ENCODE data around the gene MACROD2. TPM values are rescaled to one million over a fixed set of nuclear protein-coding genes. Genes with fewer than 3 reads are reported as not detected.

Gene MACROD2
- total and polyA plus RNA-seq, 2 donors (not counting 1 experiment from before 2014, with no cell fraction given): 5.3 to 6.7 TPM

DNA sequence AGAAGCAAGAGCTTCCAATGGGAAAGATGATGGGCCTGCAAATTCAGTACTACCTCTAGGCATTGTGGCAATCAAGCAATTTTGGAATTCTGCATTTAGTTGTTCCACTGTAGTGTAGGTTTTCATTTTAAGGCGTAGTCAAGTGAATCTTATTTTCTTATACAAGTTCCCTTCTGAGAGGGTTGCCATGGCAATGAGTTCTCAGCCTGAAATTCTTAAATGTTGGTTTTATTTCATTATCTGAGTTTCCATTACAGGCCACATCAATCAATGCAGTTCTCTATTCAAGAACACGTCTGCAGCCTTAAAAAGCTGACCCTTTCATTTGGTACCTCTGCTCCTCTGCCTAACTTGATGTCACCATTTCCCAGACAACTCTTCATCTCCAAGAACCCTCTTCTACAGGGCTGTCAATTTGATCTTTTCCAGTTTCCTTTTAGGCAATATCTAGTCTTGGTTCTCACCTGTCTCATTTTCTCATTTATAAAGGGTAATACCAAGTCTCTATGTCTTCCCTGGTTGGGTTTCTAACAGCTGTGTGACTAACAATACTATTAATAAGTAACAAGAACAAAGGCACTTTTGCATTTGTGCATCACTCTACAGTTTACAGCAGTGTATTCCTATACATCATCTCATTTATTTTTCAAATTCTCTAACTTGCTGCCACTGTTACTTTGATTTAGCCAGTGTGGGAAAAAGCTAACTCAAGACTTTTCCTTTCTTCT is 1240.3 kb downstream of the MACROD2 start:
- no peak overlapping the region for H3K4me3 ChIP-seq (ENCODE audit: control extremely low read depth in 1 of 5, extremely low read depth in 1 of 5, insufficient read depth in 1 of 5, low read depth in 2 of 5, low read length in 4 of 5)
- DNase-seq (no peak), ATAC-seq (ENCODE audit: low read depth) (no peak)
- no peak overlapping the region for H3K27ac Mint-ChIP-seq
- H3K79me2 ChIP-seq (ENCODE audit: control insufficient read depth, insufficient read depth, low read length): no peaks in the 10 kb centered on the region
- no peaks in the 10 kb centered on the region for H3K9me3 Mint-ChIP-seq (ENCODE audit: insufficient read depth)
- H2AFZ ChIP-seq (ENCODE audit: insufficient read depth, low read depth, low read length, poor library complexity, severe bottlenecking): no peak overlapping the region
- H3K4me2 ChIP-seq (replicated peaks; ENCODE audit: low read depth, low read length, poor library complexity, severe bottlenecking): no peak overlapping the region
- ChIA-PET CTCF (no interaction called here), POLR2A (no interaction called here)
- TF ChIP-seq EZH2 (IDR thresholded peaks at IDR 0.05; ENCODE audit: borderline replicate concordance, insufficient read depth, low read depth, low read length, poor library complexity, severe bottlenecking): no peak
- TF ChIP-seq, protein P1, sequence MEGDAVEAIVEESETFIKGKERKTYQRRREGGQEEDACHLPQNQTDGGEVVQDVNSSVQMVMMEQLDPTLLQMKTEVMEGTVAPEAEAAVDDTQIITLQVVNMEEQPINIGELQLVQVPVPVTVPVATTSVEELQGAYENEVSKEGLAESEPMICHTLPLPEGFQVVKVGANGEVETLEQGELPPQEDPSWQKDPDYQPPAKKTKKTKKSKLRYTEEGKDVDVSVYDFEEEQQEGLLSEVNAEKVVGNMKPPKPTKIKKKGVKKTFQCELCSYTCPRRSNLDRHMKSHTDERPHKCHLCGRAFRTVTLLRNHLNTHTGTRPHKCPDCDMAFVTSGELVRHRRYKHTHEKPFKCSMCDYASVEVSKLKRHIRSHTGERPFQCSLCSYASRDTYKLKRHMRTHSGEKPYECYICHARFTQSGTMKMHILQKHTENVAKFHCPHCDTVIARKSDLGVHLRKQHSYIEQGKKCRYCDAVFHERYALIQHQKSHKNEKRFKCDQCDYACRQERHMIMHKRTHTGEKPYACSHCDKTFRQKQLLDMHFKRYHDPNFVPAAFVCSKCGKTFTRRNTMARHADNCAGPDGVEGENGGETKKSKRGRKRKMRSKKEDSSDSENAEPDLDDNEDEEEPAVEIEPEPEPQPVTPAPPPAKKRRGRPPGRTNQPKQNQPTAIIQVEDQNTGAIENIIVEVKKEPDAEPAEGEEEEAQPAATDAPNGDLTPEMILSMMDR (IDR thresholded peaks at IDR 0.05): no peak
- WGBS (ENCODE audit: insufficient coverage): 33% methylated on average over 1 of the region's 2 CpGs
- no peak overlapping the region for H3K9ac ChIP-seq (ENCODE audit: low read length)
- H3K4me1 Mint-ChIP-seq: peaks cover 12% of the 10 kb centered on the region
- intact Hi-C loops (cut with micrococcal nuclease): no loop called here
- no peaks in the 10 kb centered on the region for H4K20me1 ChIP-seq (ENCODE audit: control insufficient read depth, insufficient read depth, low read length, poor library complexity, severe bottlenecking)
- no peaks in the 10 kb centered on the region for H3K27me3 Mint-ChIP-seq
- no peaks in the 10 kb centered on the region for H3K9me3 ChIP-seq (ENCODE audit: control extremely low read depth in 1 of 3, control insufficient read depth in 2 of 3, insufficient read depth in 1 of 3, low read length in 2 of 3)
- H3K4me3 Mint-ChIP-seq: no peak overlapping the region
- H3K36me3 ChIP-seq (replicated peaks in 1 of 2; ENCODE audit: control extremely low read depth in 1 of 2, control insufficient read depth in 1 of 2, extremely low read depth in 1 of 2, insufficient read depth in 2 of 2, low read length in 1 of 2): no peaks in the 10 kb centered on the region
- no peaks in the 10 kb centered on the region for H3K27me3 ChIP-seq (replicated peaks in 1 of 4; ENCODE audit: control extremely low read depth in 1 of 4, control insufficient read depth in 3 of 4, insufficient read depth in 4 of 4, low read length in 3 of 4)
- H3K27ac ChIP-seq (ENCODE audit: low read length in 2 of 2): no peak overlapping the region
- H3K4me1 ChIP-seq (ENCODE audit: control insufficient read depth in 2 of 2, insufficient read depth in 2 of 2, low read length in 2 of 2): peaks cover 0 to 8% of the 10 kb centered on the region in 2 donors

DNA sequence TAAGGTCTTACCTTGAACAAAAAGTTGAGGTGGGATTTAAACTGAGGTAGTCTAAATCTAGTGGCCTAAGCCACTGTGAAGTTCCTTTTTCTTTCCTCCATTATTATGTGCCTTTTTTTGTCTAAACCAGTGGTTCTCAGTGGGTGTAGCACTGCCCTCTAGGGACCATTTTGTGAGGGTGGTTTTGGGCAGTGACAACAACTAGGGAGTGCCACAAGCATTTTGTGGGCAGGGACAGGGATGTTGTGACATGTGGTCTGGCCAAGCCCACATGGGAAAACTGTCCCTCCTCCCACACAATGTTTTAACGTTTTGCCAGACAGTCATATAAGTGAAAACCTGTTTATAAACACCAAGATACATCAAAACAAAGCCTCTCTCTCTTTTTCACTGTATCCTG is 1241.5 kb downstream of the MACROD2 start:
- H3K27me3 ChIP-seq (replicated peaks in 1 of 4; ENCODE audit: control extremely low read depth in 1 of 4, control insufficient read depth in 3 of 4, insufficient read depth in 4 of 4, low read length in 3 of 4): no peaks in the 10 kb centered on the region
- no peak overlapping the region for H3K4me3 ChIP-seq (ENCODE audit: control extremely low read depth in 1 of 5, extremely low read depth in 1 of 5, insufficient read depth in 1 of 5, low read depth in 2 of 5, low read length in 4 of 5)
- H3K4me3 Mint-ChIP-seq: no peak overlapping the region
- H3K36me3 ChIP-seq (replicated peaks in 1 of 2; ENCODE audit: control extremely low read depth in 1 of 2, control insufficient read depth in 1 of 2, extremely low read depth in 1 of 2, insufficient read depth in 2 of 2, low read length in 1 of 2): no peaks in the 10 kb centered on the region
- no peak overlapping the region for H3K27ac ChIP-seq (ENCODE audit: low read length in 2 of 2)
- no peaks in the 10 kb centered on the region for H3K27me3 Mint-ChIP-seq
- TF ChIP-seq, protein P1 (IDR thresholded peaks at IDR 0.05): peak; percentile 46
- no peak for TF ChIP-seq EZH2 (IDR thresholded peaks at IDR 0.05; ENCODE audit: borderline replicate concordance, insufficient read depth, low read depth, low read length, poor library complexity, severe bottlenecking)
- intact Hi-C loops (cut with micrococcal nuclease): no loop called here
- H3K79me2 ChIP-seq (ENCODE audit: control insufficient read depth, insufficient read depth, low read length): no peaks in the 10 kb centered on the region
- peaks cover 0 to 8% of the 10 kb centered on the region in 2 donors for H3K4me1 ChIP-seq (ENCODE audit: control insufficient read depth in 2 of 2, insufficient read depth in 2 of 2, low read length in 2 of 2)
- no peaks in the 10 kb centered on the region for H3K9me3 Mint-ChIP-seq (ENCODE audit: insufficient read depth)
- H2AFZ ChIP-seq (ENCODE audit: insufficient read depth, low read depth, low read length, poor library complexity, severe bottlenecking): no peak overlapping the region
- H3K4me1 Mint-ChIP-seq: peaks cover 12% of the 10 kb centered on the region
- H3K27ac Mint-ChIP-seq: no peak overlapping the region
- peak; percentile 43 for DNase-seq
- H3K4me2 ChIP-seq (replicated peaks; ENCODE audit: low read depth, low read length, poor library complexity, severe bottlenecking): no peak overlapping the region
- ChIA-PET POLR2A (no interaction called here), CTCF (no interaction called here)
- H3K9ac ChIP-seq (ENCODE audit: low read length): no peak overlapping the region
- no CpG with 5 or more reads among the region's 1 CpG for WGBS (ENCODE audit: insufficient coverage)
- H4K20me1 ChIP-seq (ENCODE audit: control insufficient read depth, insufficient read depth, low read length, poor library complexity, severe bottlenecking): no peaks in the 10 kb centered on the region
- no peaks in the 10 kb centered on the region for H3K9me3 ChIP-seq (ENCODE audit: control extremely low read depth in 1 of 3, control insufficient read depth in 2 of 3, insufficient read depth in 1 of 3, low read length in 2 of 3)
- ATAC-seq (ENCODE audit: low read depth): peak; percentile 39
